ENCODE data around the gene BRD7.

GRCh38 chr16:50386774-50387173 is 18.0 kb upstream of the BRD7 start:
- TF ChIP-seq CTCF (IDR thresholded peaks at IDR 0.05 in 4 of 5, conservative IDR thresholded peaks at IDR 0.05 in 1 of 5), result no peak
- no peak for TF ChIP-seq POLR2A (IDR thresholded peaks at IDR 0.05)

Measured in gastrocnemius medialis (tissue), 4 donors.